GM18498 (cell line): ENCODE measurements around the gene GRHPR.

Experiments used
- ATAC-seq: cut with Tn5 transposase; IDR thresholded peaks from one replicate; pipeline ENCODE4 v1.9.1; 2021; ENCODE audit warnings: mild to moderate bottlenecking, moderate library complexity; ENCODE audit not compliant: unreplicated experiment

Gene GRHPR

DNA sequence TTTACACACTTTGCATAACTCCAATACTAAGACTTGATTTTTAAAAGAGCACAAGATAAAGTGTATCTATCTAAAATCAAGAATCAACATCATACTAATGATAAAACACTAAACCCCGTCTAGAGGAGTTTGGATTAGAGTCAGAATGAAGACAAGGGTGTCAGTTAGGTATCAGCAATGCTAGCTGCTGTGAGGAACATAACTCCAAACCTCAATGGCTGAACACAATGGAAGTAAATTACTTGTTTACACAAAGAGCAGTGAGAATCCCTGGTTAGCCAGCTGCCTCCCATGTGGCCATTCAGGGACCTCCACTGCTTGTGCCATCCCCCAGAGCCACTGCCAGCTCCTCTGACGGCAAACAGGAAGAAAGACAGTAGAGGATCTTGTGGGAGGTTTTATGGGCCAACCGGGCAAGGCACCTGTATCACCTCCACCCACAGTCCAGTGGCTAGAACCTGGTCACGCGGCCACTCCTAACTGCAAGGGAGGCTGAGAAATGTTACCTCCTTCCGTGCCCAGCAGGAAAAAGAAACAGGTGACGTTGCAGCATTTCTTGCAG, 24.0 kb upstream of the GRHPR start:
- ATAC-seq: no peak

DNA sequence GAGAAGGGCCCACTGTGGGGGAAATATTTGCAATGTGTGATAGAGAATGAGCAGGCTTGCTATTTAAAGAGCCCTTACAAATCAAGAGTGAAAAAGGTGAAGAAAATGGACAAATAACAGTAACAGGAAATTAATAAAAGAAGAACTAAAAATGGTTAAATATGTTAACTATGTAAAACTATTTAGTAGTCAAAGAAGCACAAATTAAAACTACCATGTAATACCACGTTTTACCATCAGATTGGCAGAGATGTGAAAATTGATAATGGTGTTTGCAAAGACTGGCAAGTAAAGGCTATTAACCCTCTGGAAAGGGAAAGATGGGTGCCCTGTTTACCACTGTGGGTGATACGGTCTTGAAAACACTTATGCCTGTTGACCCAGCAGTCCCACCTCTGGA, 23.2 kb upstream of the GRHPR start:
- no peak for ATAC-seq

DNA sequence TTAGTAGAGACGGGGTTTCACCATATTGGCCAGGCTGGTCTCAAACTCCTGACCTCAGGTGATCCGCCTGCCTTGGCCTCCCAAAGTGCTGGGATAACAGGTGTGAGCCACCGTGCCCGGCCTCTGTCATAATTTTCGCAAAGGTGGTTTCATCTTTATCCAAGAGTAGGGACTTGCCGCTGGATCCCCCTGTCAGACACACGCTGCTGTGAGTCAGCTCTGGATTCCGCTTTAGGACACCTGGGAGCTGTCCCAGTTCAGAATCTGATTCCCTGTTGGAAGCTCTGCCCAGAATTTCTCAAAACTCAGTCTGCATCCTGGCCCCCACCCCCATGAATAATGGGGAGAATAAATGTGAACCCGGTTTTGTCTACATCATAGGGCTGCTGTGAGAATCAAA, 17.9 kb upstream of the GRHPR start:
- no peak for ATAC-seq

DNA sequence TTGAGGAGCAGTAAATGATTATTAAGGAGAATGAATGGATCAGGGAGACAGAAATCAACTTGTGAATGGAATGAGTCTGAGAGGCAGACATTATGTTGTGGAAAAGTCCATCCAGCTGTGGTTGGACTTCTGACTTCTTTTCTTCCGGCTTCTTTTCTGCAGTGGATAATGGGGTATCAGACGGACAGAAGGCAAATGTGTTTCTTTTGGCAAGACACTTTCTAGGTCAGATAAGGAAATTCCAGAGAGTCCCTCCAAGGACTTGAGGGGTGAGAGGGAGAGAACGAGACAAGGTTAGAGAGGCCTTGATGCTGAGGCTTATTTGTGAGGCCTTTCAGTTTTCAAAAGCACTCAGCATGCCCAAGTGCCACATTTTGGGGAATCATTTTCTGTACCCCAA, 17.1 kb upstream of the GRHPR start:
- ATAC-seq: no peak

DNA sequence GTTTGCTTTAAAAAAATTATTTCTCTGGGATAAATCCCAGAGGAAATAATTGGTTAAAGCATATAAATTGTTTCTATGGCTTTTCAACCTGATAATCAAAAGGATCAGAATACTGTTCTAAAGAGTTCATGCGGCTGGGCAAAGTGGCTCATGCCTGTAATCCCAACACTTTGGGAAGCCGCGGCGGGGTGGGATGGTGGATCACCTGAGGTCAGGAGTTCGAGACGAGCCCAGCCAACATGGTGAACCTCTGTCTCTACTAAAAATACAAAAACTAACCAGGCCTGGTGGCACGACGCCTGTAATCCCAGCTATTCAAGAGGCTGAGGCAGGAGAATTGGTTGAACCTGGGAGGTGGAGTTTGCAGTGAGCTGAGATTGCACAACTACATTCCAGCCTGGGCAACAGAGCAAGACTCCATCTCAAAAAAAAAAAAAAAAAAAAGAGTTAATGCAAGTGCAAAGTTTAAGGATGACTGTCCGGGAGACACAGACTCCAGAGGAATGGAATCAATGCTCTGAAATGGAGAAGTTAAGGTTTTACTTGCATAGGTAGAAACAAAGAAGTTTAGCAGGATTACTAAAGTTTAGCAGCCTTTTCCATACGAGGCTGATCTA, 16.6 kb upstream of the GRHPR start:
- no peak for ATAC-seq

DNA sequence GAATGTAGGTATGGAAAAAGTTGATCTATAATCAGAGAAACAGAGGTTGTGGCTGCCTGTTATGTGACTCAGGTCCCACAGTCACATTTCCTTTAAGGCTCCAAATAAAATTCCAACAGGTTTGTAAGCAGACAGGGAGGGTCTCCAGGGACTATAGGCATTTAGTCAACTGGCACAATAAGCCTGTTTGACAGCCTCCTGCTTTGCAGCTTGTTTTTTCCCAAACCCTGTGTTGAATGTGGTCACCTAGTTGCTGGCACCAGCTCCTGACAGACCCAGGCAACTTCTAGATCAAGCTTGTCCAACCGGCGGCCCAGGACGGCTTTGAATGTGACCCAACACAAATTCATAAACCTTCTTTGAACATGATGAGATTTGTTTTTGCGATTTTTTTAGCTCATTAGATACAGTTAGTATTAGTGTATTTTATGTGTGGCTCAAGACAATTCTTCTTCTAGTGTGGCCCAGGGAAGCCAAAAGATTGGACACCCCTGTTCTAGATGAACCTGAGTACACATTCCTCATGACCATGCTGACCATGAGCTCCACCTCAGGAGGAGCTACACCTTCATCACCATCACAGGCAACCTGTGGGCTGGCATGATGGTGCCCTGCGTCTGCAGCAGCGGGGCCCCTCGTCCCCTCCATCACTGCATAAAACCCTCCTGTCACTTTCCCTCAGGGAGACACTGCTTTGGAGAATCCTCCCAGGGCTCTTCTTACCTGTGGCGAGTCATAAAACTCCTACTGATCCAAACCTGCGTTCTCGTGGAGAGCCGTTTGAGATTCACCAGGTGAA, 15.7 kb upstream of the GRHPR start:
- no peak for ATAC-seq

DNA sequence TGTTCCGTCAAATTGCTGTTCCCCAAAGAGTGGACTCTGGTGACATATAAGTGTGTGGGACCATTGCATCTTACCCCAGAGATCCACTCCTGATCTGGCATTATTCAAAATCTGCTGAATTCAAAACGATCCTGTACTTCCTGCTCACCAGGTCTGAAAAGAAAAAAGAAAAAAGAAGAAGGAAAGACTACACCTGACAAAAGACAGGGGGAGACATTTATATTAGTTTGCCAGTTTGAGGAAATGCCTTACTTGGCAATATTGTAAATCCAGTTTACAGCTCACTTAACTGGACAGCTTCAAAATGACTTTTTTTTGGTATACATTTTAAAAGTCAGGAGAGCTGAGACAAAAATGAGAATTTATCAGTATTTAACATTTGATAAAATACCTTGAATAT, 15.0 kb upstream of the GRHPR start:
- no peak for ATAC-seq

DNA sequence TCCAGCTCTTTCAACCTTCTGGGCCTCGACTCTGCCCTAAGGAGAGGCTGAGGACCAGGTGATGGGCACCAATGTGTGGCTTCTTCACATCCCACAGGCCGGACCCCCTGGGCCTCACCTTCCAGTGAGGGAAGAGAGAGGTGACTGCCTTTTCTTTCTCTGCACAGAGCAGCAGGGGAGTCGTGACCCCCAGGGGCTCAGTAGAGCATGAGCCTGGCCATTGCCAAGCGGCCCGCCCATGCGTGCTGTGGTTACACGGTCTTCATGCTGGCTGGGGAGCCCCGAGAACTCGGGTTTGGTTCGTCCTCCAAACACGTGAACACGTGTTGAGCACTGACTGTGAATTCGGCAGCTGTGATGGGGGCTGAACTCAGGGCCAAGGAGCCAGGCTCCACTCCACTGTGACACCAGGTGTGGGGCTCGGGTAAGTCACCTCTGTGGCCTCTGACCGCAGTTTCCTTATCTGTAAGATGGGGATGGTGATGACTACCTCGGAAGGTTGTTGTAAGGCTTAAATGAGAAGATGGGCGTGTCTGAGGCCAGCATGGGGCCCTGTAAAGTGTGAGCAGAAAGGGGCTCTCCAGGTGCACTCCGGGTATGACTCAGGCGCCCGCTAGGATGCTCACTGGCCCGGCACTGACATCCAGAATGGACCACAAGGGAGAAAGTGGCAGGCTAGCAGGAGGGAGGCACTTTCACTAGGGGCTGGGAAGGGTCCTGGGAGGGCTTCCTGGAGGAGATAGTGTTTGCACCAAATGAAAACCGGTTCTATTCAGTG, 13.4 kb upstream of the GRHPR start:
- peak; percentile 91 for ATAC-seq

DNA sequence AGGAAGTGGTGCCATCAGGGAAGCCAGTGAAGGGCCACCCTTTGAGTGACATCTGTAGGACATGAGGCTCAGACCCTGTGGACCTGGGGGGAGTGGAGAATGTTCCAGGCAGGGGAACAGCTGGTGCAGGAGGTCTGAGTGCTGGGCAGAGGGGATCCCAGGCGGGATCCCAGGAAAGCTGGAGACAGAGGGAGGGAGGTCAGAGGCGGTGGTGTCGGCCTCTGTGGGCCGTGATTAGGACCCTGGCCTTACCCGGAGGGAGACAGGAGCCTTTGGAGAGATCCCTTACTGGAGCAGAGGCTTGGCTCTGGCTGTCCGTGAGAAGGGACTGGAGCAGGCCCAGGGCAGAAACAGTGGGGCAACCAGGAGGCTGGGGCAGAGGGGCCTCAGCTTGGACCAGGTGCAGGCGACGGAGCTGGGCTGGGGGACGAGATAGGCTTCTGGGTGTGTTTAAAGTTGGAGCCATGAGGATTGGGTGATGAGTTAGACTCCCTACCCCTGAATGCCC, 12.1 kb upstream of the GRHPR start:
- no peak for ATAC-seq

DNA sequence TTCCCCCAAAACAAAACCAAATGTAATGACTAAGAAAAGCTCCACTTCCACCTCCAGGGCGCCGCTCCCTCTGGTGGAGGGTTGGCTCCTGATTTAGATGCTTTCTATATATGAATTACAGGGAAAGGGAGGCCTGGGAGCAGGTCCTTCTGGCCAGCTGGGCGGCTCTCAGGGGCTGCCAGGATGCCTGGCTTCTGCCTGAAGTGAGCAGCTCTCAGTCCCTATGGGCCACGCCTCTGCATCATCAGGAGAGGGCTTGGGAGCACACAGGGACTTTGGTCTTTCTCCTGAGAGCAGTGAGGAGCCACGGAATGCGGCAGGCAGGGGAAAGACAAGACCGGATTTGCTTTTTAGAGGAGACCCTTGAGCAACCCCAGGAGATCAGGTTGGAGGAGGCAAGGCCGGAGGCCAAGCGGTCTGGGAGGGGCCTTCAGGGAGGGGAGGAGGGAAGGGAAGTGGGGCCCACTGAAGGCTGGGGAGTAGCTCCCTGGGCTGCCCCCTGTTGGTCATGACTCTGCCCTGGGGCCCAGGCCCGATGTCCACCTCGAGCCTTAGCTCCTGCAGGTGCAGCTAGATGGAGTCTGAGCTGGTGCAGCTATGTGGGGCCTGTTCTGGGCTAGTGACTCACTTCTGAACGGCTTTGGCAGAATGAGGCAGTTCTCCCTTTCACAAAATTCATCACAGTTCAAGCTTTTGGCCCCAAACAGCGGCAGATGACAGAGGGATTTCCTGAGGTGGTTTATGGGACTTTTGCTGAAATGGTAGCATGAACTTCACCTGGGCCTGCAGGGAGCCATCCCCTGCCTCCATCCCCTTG, 11.3 kb upstream of the GRHPR start:
- peak; percentile 16 for ATAC-seq

DNA sequence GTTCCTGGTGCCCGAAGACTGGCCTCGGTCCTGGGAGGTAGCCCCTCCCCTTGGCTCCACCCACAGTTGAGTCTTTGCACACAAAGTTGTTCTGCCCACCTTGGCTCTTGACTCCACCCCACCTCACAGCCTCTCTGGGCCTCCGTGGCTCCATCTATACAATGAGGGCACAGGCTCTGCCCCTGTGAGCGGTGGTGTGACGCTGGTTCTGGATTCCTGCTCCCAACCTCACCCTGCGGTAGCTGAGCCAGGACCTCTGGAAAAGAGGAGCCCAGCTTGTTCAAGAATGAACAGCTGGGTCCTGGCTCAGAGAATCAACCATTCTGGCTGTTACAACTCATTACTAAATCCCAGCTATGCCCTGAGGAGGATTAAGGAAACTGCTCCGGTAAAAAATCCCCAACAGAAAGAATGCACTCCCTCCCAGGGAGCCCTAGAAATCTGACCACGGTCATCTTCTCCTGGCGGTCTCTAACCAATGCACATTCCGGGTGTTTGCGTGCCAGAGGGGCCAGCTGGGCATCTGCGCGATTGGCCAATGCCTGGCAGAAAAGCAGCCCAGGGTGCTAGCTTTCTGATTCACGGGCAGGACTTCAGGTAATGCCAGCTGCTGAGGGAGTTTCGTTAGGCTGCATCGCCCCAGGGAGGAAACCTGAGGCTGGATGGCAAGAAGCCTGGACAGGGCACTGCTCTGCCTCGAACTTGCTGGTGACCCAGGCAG, 9.9 kb upstream of the GRHPR start:
- ATAC-seq: no peak

DNA sequence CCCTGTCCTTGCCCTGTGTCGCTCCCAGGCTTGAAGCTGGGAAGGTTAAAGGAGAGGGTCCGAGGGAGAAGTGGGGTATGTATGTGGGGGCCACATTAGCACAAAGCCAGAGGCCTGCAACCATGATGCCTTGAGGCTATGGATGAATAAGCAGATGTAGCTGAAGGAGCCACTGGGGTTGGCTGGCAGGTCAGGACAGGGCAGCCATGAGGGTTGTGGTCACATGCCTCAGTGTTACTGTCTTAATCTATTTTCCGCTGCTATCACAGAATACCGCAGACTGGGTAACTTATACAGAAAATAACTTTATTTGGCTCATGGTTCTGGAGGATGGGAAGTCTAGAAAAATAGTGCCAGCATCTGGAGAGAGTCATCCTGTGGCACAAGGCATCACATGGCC, 9.2 kb upstream of the GRHPR start:
- ATAC-seq: no peak

DNA sequence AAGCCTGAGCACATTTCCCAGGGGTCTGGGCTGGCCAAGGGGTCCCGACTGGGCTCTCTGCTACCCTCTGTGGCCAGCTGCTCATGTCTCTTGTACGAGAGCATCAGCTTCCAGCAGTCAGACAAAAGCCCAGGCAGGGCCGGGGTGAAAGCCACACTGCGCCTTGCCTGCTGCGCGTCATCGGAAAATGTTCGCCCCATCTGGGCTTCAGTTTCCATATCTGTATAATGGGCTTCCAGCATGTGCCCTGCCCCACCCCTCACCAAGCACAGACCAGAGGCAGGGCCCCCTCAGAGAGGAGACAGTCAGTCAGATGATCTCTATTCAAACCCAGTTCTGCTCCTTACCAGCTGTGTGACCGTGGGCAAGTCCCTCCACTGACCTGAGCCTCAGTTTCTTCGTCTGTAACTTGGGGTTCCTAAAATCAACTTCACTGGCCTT, 8.0 kb upstream of the GRHPR start:
- ATAC-seq: no peak

DNA sequence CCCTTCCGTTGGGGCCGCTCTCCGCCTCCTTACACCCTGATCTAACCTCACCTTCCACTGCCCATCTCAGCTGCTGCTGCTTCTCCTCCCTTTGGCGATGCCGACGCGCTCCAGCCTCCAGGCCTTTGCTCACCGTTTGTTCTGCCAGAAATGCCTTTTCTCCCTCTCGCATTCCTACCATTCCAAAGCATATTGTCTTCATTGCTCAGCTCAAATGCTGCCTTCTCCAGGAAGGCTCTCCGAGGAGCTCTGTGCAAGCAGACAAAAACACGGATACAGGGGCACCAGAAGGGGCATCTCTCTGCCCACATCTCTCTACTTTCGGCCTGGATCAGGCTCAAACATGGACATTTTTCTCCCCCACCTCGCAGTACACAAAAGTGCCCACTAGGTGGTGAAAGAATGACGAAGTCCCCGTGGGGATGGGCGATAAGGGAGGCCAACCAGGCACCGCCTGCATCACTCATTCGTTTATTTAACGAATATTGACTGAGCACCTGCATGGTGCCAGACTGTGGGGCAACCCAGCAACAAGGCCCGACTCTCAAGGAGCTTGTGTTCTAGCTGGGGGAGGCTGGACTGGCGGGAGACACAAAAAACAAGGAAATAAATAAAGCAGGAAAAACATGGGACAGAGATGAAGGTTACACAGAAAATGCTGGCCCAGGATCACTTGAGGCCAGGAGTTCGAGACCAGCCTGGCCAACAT, 7.3 kb upstream of the GRHPR start:
- peak; percentile 45 for ATAC-seq

DNA sequence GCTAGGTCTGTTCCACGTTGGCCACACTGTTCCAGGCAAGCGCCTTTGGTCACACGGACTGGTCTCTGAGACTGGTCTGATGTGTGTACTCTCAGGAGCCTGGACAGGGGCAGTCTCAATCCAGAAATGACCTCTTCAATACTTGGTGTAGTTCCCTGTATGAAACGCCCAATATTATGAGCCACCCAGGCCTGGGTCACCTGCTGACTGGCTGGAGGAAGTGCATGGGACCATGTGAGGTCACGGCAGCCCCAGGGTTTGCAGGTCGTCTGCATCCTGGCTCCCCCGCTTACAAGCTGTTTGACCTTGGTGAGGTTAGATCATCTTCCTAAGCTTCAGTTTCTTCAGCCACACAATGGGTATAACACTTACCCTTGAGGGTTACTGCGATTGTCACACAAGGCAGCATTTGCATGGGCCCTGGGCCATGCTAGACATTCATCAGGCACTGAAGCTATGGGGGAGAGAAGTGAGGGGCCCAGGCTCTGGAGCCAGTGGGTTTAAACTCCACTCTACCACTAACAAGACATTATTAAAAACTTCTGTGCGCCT, 5.2 kb upstream of the GRHPR start:
- no peak for ATAC-seq

DNA sequence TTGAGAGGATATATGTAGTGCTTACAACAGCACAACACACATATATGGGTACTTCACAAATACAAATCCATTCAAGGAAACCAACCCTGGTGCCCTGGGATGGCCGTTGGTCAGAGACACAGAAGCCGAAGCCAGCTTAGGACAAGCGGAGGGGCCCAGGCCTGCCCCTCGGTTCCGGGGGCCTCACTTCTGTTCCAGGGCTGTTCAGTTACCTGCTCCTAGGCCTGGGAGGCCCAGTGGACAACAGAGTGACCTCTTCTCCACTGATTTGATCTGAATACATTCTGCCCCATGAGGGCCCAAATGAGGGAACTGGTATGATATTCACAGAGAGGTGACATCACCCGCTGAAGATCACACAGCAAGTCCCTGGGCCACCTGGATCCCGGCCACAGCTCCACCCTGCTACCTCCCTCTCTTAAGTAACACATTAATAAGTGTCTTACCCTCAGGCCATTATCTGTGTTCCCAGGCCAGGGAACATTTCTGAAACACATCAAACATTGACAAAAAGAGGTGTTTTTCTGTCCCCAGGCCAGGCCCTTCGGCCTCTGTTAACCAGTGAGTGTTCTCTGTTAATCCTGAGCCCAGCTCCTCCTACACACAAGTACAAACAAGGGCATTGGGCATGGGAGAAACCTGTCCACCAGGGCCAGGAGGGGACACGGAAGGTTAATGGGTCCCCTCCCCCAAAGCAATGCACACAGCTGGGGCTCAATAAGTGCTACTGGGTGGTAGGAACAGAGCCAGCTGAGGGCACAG, 4.5 kb upstream of the GRHPR start:
- ATAC-seq: no peak

DNA sequence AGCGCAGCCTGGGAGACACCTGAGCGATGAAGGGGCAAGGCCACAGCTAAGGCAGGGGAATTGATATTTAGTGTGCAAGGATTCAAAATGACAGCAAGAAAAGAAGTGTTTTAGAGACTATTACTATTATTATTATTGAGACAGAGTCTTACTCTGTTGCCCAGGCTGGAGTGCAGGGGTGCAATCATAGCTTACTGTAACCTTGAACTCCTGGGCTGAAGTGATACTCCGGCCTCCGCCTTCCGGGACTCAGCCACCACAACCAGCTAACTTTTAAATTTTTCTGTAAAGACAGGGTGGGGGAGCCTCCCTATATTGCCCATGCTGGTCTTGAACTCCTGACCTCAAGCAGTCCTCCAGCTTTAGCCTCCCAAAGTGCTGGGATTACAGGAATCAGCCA, 3.3 kb upstream of the GRHPR start:
- ATAC-seq: no peak
